Astrocyte (in vitro differentiated cells and primary cell): ENCODE data around the gene TP73. TPM values are rescaled to one million over a fixed set of nuclear protein-coding genes. Genes with fewer than 3 reads are reported as not detected.

Experiments
- DNase-seq: peaks from one replicate; pipeline ENCODE4 v3.0.0-alpha.2; 2010; ENCODE audit warnings: low read depth
- FAIRE-seq: peaks from 2 replicates; lab custom pipeline; 2011; peaks lifted over from hg19 to GRCh38; lab: Jason Lieb, UNC
- H2AFZ ChIP-seq: 2 replicates; pipeline ENCODE4 v1.6.0; 2012; ENCODE audit warnings: low read depth, low read length, inconsistent platforms
- H3K27ac ChIP-seq: 2 replicates; pipeline ENCODE4 v1.5.1; 2011; ENCODE audit warnings: low read depth, low read length, inconsistent platforms
- H3K27me3 ChIP-seq: 2 replicates; pipeline ENCODE4 v1.6.0; 2011; ENCODE audit warnings: low read length, inconsistent platforms; ENCODE audit not compliant: insufficient read depth
- H3K36me3 ChIP-seq: 2 replicates; pipeline ENCODE4 v1.5.1; 2011; ENCODE audit warnings: low read length, inconsistent platforms; ENCODE audit not compliant: insufficient read depth
- H3K4me1 ChIP-seq: 2 replicates; pipeline ENCODE4 v1.5.1; 2011; ENCODE audit warnings: low read length, inconsistent platforms; ENCODE audit not compliant: insufficient read depth
- H3K4me2 ChIP-seq: 2 replicates; pipeline ENCODE4 v1.6.0; 2012; ENCODE audit warnings: low read length, inconsistent platforms
- H3K4me3 ChIP-seq: 2 replicates; pipeline ENCODE4 v1.5.1; 2011; ENCODE audit warnings: low read depth, mild to moderate bottlenecking, low read length, inconsistent platforms; ENCODE audit not compliant: insufficient read depth
- H3K79me2 ChIP-seq: 2 replicates; pipeline ENCODE4 v1.6.0; 2012; ENCODE audit warnings: mild to moderate bottlenecking, low read length, inconsistent platforms; ENCODE audit not compliant: insufficient read depth
- H3K9ac ChIP-seq: 2 replicates; pipeline ENCODE4 v1.6.0; 2012; ENCODE audit warnings: mild to moderate bottlenecking, low read length, inconsistent platforms
- H3K9me3 ChIP-seq: 2 replicates; pipeline ENCODE4 v1.5.1; 2012; ENCODE audit warnings: low read depth, mild to moderate bottlenecking, low read length, inconsistent platforms; ENCODE audit not compliant: insufficient read depth
- H4K20me1 ChIP-seq: 2 replicates; pipeline ENCODE4 v1.6.0; 2012; ENCODE audit warnings: low read length, inconsistent platforms; ENCODE audit not compliant: insufficient read depth
- H3K27ac Mint-ChIP-seq: one replicate; pipeline ENCODE4 v1.8.0; 2021; ENCODE audit warnings: mild to moderate bottlenecking, mixed read lengths; ENCODE audit not compliant: unreplicated experiment
- H3K27me3 Mint-ChIP-seq: one replicate; pipeline ENCODE4 v1.8.0; 2021; ENCODE audit warnings: low read depth, mixed read lengths; ENCODE audit not compliant: unreplicated experiment
- H3K36me3 Mint-ChIP-seq: one replicate; pipeline ENCODE4 v1.8.0; 2021; ENCODE audit warnings: low read depth, mixed read lengths; ENCODE audit not compliant: unreplicated experiment
- H3K4me1 Mint-ChIP-seq: one replicate; pipeline ENCODE4 v1.8.0; 2021; ENCODE audit warnings: low read depth, mixed read lengths; ENCODE audit not compliant: unreplicated experiment
- H3K4me3 Mint-ChIP-seq: one replicate; pipeline ENCODE4 v1.8.0; 2021; ENCODE audit warnings: mild to moderate bottlenecking, moderate library complexity, mixed read lengths; ENCODE audit not compliant: unreplicated experiment
- H3K9me3 Mint-ChIP-seq: one replicate; pipeline ENCODE4 v1.8.0; 2021; ENCODE audit warnings: mild to moderate bottlenecking, mixed read lengths; ENCODE audit not compliant: unreplicated experiment
- CTCF ChIP-seq: IDR thresholded peaks from 2 replicates; pipeline ENCODE4 v1.5.1; 2011; ENCODE audit warnings: low read depth, mild to moderate bottlenecking, inconsistent platforms, low read length, moderate library complexity; ENCODE audit not compliant: insufficient read depth
- EZH2 ChIP-seq: IDR thresholded peaks from 2 replicates; pipeline ENCODE4 v1.6.1; 2012; ENCODE audit warnings: mild to moderate bottlenecking, low read length, inconsistent platforms; ENCODE audit not compliant: insufficient read depth
- total RNA-seq: library from RNA; stranded (reverse); gene quantifications from 2 replicates; pipeline ENCODE4 v1.2.1, GENCODE V29; 2021

TP73 gene
- total RNA-seq, 1 donor from 2014 or later = 0.18 TPM

DNA sequence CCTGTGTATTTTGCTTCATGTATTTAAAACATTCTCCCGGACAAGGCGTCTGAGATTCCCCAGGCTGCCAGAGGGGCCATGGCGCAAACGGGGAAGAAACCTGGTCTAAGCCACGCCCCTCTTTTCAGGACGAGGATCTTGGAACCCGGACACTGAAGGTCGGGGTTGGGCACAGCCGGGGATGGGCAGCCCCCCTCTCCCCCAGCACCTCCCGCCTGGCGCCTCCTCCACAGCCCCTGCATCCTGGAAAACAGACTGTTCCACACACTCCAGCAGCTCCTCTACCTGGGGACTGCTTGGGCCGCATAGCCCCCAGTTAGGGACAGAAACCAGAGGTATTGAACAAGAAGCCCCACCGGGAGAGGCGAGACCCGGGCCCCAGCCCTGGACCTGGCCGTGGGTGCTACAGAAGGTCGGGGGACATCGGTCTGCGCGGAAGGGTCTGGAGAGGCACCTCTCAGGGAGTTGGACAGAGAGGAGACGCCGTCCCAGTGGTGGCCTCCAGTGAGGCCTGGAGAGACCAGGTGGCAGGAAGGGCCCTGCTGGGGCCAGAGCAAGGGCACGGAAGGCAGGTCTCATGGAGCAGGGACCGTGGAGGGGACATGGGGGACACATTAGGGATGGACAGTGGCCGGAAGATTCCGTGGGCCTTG lies 5.4 kb downstream of the TP73 start:
- Histone ChIP-seq H3K4me1 (no peaks in the 10 kb centered on the region), H3K9me3 (no peaks in the 10 kb centered on the region), H3K4me2 (no peak overlapping the region), H3K4me3 (no peak overlapping the region), H3K27me3 (peaks cover 64% of the 10 kb centered on the region), H3K9ac (no peak overlapping the region), H3K79me2 (no peaks in the 10 kb centered on the region), H3K36me3 (no peaks in the 10 kb centered on the region), H2AFZ (no peak overlapping the region), H3K27ac (no peak overlapping the region), H4K20me1 (no peaks in the 10 kb centered on the region)
- DNase-seq (no peak), FAIRE-seq (no peak)
- no peaks in the 10 kb centered on the region for H3K4me1 Mint-ChIP-seq
- no peak for TF ChIP-seq EZH2
- no peak for TF ChIP-seq CTCF
- no peaks in the 10 kb centered on the region for H3K9me3 Mint-ChIP-seq
- peaks cover 61% of the 10 kb centered on the region for H3K27me3 Mint-ChIP-seq
- no peak overlapping the region for H3K27ac Mint-ChIP-seq
- H3K4me3 Mint-ChIP-seq = no peak overlapping the region
- H3K36me3 Mint-ChIP-seq = no peaks in the 10 kb centered on the region

GRCh38 chr1:3658231-3658615 lies 5.9 kb downstream of the TP73 start:
- Histone ChIP-seq H3K27ac (no peak overlapping the region), H3K27me3 (peaks cover 61% of the 10 kb centered on the region), H3K4me2 (no peak overlapping the region), H3K9me3 (no peaks in the 10 kb centered on the region), H3K4me1 (no peaks in the 10 kb centered on the region), H4K20me1 (no peaks in the 10 kb centered on the region), H3K36me3 (no peaks in the 10 kb centered on the region), H2AFZ (no peak overlapping the region), H3K4me3 (no peak overlapping the region), H3K79me2 (no peaks in the 10 kb centered on the region), H3K9ac (no peak overlapping the region)
- no peaks in the 10 kb centered on the region for H3K9me3 Mint-ChIP-seq
- no peak overlapping the region for H3K27ac Mint-ChIP-seq
- no peak for DNase-seq
- no peak for FAIRE-seq
- no peaks in the 10 kb centered on the region for H3K4me1 Mint-ChIP-seq
- H3K36me3 Mint-ChIP-seq = no peaks in the 10 kb centered on the region
- peaks cover 62% of the 10 kb centered on the region for H3K27me3 Mint-ChIP-seq
- TF ChIP-seq EZH2 (no peak), CTCF (no peak)
- no peak overlapping the region for H3K4me3 Mint-ChIP-seq

DNA sequence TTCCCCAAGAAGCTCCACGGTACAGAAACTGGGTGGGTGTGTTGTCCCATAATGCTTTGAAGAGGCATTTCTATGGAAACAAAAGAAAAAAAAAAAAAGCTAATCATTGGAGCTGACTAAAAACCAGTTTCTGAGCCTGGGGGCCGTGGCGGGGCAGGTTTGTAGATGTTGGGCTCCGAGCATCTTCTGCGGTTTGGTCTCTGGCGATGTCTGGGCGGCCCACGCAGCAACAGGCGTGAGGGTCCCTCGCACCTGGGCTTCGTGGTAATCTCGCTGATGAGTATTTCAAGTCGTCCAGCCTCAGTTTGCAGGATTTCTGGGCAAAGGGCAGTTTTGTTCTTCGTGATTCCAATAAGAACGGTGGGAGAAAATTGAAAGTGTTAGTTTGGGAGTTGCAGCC lies 6.8 kb downstream of the TP73 start:
- no peak overlapping the region for H3K27ac ChIP-seq
- H3K9me3 ChIP-seq = no peaks in the 10 kb centered on the region
- Mint-ChIP-seq H3K27ac (no peak overlapping the region), H3K27me3 (peaks cover 54% of the 10 kb centered on the region), H3K36me3 (no peaks in the 10 kb centered on the region), H3K9me3 (no peaks in the 10 kb centered on the region), H3K4me3 (no peak overlapping the region), H3K4me1 (no peaks in the 10 kb centered on the region)
- no peak overlapping the region for H2AFZ ChIP-seq
- FAIRE-seq (no peak), DNase-seq (no peak)
- H3K4me2 ChIP-seq = no peak overlapping the region
- no peak overlapping the region for H3K4me3 ChIP-seq
- H4K20me1 ChIP-seq = no peaks in the 10 kb centered on the region
- TF ChIP-seq CTCF (no peak), EZH2 (no peak)
- peaks cover 52% of the 10 kb centered on the region for H3K27me3 ChIP-seq
- no peaks in the 10 kb centered on the region for H3K36me3 ChIP-seq
- H3K9ac ChIP-seq = no peak overlapping the region
- no peaks in the 10 kb centered on the region for H3K4me1 ChIP-seq
- no peaks in the 10 kb centered on the region for H3K79me2 ChIP-seq
